IPS-20b (cell line): Measurements from ENCODE around the gene LYZL1.
"Not testable (repeated sequence)": the region's sequence is repeated elsewhere in the genome, so short reads cannot be mapped to it uniquely, and the experiment has no call there.

Source experiments
- H3K27ac ChIP-seq: one replicate; pipeline ENCODE4 v1.5.1; 2013; ENCODE audit warnings: low read length
- H3K27me3 ChIP-seq: 2 replicates; pipeline ENCODE4 v1.6.1; 2013; ENCODE audit warnings: mild to moderate bottlenecking, low read length, inconsistent platforms; ENCODE audit not compliant: insufficient read depth
- H3K36me3 ChIP-seq: 2 replicates; pipeline ENCODE4 v1.6.1; 2013; ENCODE audit warnings: low read depth, mild to moderate bottlenecking, inconsistent platforms, low read length, moderate library complexity; ENCODE audit not compliant: insufficient read depth
- H3K4me1 ChIP-seq: 2 replicates; pipeline ENCODE4 v1.6.1; 2013; ENCODE audit warnings: mild to moderate bottlenecking, control low read depth, inconsistent platforms, low read length, moderate library complexity; ENCODE audit not compliant: insufficient read depth
- H3K4me3 ChIP-seq: 2 replicates; pipeline ENCODE4 v1.5.1; 2013; ENCODE audit warnings: mild to moderate bottlenecking, low read length, inconsistent platforms
- H3K9ac ChIP-seq: 2 replicates; pipeline ENCODE4 v1.6.1; 2013; ENCODE audit warnings: low read depth, mild to moderate bottlenecking, inconsistent platforms, low read length, moderate library complexity
- H3K9me3 ChIP-seq: 2 replicates; pipeline ENCODE4 v1.6.1; 2013; ENCODE audit warnings: mild to moderate bottlenecking, low read depth, low read length, inconsistent platforms; ENCODE audit not compliant: insufficient read depth

The LYZL1 gene

GRCh38 chr10:29313071-29313470, 24.2 kb downstream of the LYZL1 start:
- Histone ChIP-seq H3K4me3 (no peak overlapping the region), H3K27ac (no peak overlapping the region), H3K9me3 (no peaks in the 10 kb centered on the region), H3K4me1 (no peaks in the 10 kb centered on the region), H3K36me3 (no peaks in the 10 kb centered on the region), H3K9ac (no peak overlapping the region), H3K27me3 (no peaks in the 10 kb centered on the region)

DNA sequence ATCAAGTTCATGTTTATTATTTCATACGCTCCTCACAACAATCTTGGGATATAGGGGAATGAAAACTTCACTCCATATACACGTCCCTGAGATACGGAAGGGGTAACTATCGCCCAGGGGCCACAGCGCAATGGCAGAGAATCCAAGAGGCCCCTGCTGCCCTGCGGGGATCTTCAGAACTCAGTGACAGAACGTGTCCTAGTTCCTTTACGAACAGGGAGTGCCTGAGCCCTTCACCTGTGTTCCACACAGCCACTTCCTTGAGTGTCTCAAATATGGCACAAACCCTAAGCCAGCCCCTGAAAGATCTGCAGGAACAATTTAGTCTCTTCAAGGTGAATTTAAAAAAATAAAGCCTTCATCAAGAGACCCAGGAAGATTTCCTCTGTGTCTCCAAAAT, 25.9 kb downstream of the LYZL1 start:
- H3K36me3 ChIP-seq: no peaks in the 10 kb centered on the region
- H3K27ac ChIP-seq: no peak overlapping the region
- no peak overlapping the region for H3K4me3 ChIP-seq
- H3K27me3 ChIP-seq: peaks cover 7% of the 10 kb centered on the region; the same call in 1 of the 2 replicates
- H3K9me3 ChIP-seq: no peaks in the 10 kb centered on the region
- H3K9ac ChIP-seq: no peak overlapping the region
- H3K4me1 ChIP-seq: no peaks in the 10 kb centered on the region

DNA sequence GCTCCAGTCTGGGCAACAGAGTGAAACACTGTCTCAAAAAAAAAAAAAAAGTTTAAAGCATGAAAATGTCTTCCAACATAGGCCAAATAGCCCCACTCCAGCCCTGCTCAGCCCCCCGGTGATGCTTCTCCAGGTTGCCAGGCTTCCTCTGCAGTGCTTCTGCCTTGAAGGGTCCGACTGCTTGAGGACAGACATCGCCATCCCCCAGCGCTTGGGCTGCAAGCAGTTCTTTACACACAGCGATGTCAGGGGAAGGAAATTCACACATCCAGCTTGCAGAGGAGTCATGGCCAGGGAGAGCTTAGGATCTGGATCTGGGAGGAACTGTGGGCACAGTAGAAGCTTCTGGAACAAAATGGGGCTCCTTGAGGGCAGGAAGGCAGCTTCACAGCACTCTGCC, 26.9 kb downstream of the LYZL1 start:
- Histone ChIP-seq H3K4me1 (no peaks in the 10 kb centered on the region), H3K9me3 (no peaks in the 10 kb centered on the region), H3K27ac (no peak overlapping the region), H3K9ac (no peak overlapping the region), H3K27me3 (peaks cover 7% of the 10 kb centered on the region; the same call in 1 of the 2 replicates), H3K36me3 (no peaks in the 10 kb centered on the region), H3K4me3 (no peak overlapping the region)

- Histone ChIP-seq H3K27me3 (peaks cover 7% of the 10 kb centered on the region; the same call in 1 of the 2 replicates), H3K4me1 (no peaks in the 10 kb centered on the region), H3K9me3 (no peaks in the 10 kb centered on the region), H3K4me3 (no peak overlapping the region), H3K27ac (no peak overlapping the region), H3K36me3 (no peaks in the 10 kb centered on the region), H3K9ac (no peak overlapping the region)
These were observed 27.6 kb downstream of the LYZL1 start for GRCh38 chr10:29316308-29317026.

DNA sequence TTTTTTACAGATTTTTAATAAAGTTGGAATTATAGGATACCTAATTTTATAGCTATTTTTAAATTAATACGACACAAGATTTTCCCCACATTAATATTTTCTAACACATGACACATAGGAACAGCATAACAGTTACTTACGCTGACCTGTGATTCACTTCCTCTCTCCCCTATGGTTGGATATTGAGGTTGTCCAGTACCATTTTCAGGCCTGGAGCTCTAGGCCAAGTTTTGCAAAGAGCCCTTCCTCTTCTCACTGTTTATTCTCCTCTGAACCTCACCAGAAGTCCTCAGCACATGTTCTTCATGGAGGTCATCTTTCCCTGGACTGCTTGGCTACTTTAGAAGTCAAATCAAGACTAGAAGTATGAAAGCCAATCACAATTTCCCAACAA, 28.2 kb downstream of the LYZL1 start:
- Histone ChIP-seq H3K4me3 (no peak overlapping the region), H3K36me3 (no peaks in the 10 kb centered on the region), H3K27me3 (peaks cover 7% of the 10 kb centered on the region; the same call in 1 of the 2 replicates), H3K9ac (no peak overlapping the region), H3K27ac (no peak overlapping the region), H3K4me1 (no peaks in the 10 kb centered on the region), H3K9me3 (no peaks in the 10 kb centered on the region)

DNA sequence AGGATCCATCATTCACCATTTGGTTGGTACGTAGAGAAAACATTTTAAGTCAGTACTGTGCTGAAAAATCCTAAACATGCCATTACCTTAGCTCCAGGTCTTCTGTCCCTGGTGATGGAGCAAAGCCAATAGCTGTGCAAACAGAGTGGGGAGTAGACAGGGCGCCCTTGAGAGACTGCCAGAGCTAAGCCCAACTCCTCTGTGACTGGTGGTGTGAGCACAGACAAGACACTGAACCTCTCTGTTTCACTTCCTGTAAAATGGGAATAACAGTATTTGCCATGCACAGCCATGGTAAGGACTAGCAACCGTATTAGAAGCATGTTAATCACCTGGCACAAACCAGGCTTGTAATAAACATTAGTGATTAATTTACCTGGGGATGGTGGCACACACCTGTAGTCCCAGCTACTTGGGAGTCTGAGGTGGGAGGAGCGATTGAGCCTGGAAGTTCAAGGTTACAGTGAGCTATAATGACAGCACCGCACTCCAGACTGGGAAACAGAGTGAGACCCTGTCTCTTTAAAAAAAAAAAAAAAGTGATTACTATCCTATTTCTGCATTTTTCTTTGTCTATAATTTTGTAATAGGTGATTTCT, 28.7 kb downstream of the LYZL1 start:
- H3K36me3 ChIP-seq: no peaks in the 10 kb centered on the region
- peaks cover 7% of the 10 kb centered on the region; the same call in 1 of the 2 replicates for H3K27me3 ChIP-seq
- H3K27ac ChIP-seq: no peak overlapping the region
- no peak overlapping the region for H3K9ac ChIP-seq
- no peaks in the 10 kb centered on the region for H3K9me3 ChIP-seq
- no peaks in the 10 kb centered on the region for H3K4me1 ChIP-seq
- no peak overlapping the region for H3K4me3 ChIP-seq

GRCh38 chr10:29318141-29319071, 29.5 kb downstream of the LYZL1 start:
- not testable (repeated sequence) for H3K36me3 ChIP-seq, H3K27me3 ChIP-seq, H3K4me1 ChIP-seq, H3K9ac ChIP-seq, H3K9me3 ChIP-seq, H3K4me3 ChIP-seq, H3K27ac ChIP-seq

DNA sequence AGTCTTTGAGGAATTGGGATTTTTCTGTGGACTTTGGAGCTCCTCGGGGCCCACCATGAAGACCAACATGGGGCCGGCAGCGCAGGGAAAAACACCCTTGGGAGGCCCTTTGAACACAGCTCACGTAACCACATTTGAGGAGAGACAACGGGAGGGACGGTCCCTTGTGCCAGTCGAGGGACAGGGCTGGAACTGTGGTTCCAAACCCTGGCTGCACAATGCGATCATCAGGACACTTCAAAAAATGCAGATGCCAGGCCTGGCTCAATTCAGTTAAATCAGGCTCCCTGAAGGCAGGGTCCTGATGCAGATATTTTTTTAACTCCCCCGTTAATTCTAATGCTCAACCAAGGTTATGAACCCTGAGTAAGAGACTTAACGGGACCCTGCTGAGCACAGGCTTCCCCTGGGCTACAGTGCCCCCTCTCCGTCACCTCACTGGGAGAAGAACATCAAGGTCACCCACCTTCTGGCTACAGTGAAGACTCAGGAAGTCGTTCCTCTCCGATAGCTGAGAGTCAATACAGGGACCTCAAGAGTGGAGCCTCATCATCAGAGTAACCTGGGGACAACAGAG, 30.4 kb downstream of the LYZL1 start:
- no peaks in the 10 kb centered on the region for H3K36me3 ChIP-seq
- no peak overlapping the region for H3K27ac ChIP-seq
- no peaks in the 10 kb centered on the region for H3K4me1 ChIP-seq
- no peaks in the 10 kb centered on the region for H3K9me3 ChIP-seq
- no peak overlapping the region for H3K9ac ChIP-seq
- H3K27me3 ChIP-seq: peaks cover 7% of the 10 kb centered on the region; the same call in 1 of the 2 replicates
- no peak overlapping the region for H3K4me3 ChIP-seq

DNA sequence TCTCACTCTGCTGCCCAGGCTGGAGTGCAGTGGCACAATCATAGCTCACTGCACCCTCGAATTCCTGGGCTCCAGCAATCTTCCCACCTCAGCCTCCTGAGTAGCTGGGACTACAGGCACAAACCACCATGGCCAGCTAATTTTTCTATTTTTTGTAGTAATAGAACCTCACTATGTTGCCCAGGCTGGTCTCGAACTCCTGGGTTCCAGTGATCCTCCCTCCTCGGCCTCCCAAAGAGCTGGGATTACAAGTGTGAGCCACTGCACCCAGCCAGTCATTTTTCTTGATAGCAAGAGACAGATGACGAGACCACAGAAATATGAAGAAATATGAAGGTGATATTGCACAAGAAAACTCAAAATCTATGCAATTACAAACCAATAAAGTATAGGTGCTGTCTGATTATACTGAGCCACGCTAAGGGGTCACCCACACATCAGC, 31.8 kb downstream of the LYZL1 start:
- H3K27ac ChIP-seq, H3K4me1 ChIP-seq, H3K27me3 ChIP-seq, H3K4me3 ChIP-seq, H3K9ac ChIP-seq, H3K9me3 ChIP-seq, H3K36me3 ChIP-seq: not testable (repeated sequence)

GRCh38 chr10:29321656-29322055, 32.8 kb downstream of the LYZL1 start:
- H3K36me3 ChIP-seq: no peaks in the 10 kb centered on the region
- H3K4me1 ChIP-seq: no peaks in the 10 kb centered on the region
- no peaks in the 10 kb centered on the region for H3K9me3 ChIP-seq
- H3K9ac ChIP-seq: no peak overlapping the region
- no peak overlapping the region for H3K27ac ChIP-seq
- H3K27me3 ChIP-seq: peaks cover 7% of the 10 kb centered on the region; the same call in 1 of the 2 replicates
- H3K4me3 ChIP-seq: no peak overlapping the region

GRCh38 chr10:29322918-29323317, 34.0 kb downstream of the LYZL1 start:
- H3K27me3 ChIP-seq: peaks cover 7% of the 10 kb centered on the region; the same call in 1 of the 2 replicates
- no peak overlapping the region for H3K27ac ChIP-seq
- no peak overlapping the region for H3K4me3 ChIP-seq
- no peaks in the 10 kb centered on the region for H3K36me3 ChIP-seq
- no peaks in the 10 kb centered on the region for H3K4me1 ChIP-seq
- H3K9ac ChIP-seq: no peak overlapping the region
- no peaks in the 10 kb centered on the region for H3K9me3 ChIP-seq
